IMR-90 (cell line): ENCODE measurements around the gene VWA8. TPM values are rescaled to one million over a fixed set of nuclear protein-coding genes. Genes with fewer than 3 reads are reported as not detected.

Experiments
- ATAC-seq: fragments of 200-7000 bp; cut with Tn5 transposase; 2 replicates; pipeline ENCODE4 v1.9.1; 2020; ENCODE audit warnings: low read depth, mild to moderate bottlenecking, moderate library complexity
- BruUV-seq: library from RNA; stranded (reverse); fragments of 400-500 nt; replicated peaks from 2 replicates; lab custom pipeline; 2021; lab: Mats Ljungman, UMichigan
- CTCF ChIA-PET: fragments of 300-600 bp; formaldehyde crosslinking; extraction: SDS; loops from one replicate; lab custom pipeline; 2021; ENCODE audit warnings: antibody characterized with exemption; lab: Yijun Ruan, JAX
- POLR2A ChIA-PET: fragments of 300-600 bp; sonication (Branson Sonifier 250); formaldehyde crosslinking; loops from one replicate; lab custom pipeline; 2022; ENCODE audit warnings: antibody characterized with exemption; ENCODE audit not compliant: unreplicated experiment; lab: Charles Lee
- DNase-seq: peaks from one replicate; pipeline ENCODE4 v3.0.0; 2013
- H2AFZ ChIP-seq: replicated peaks from 2 replicates; pipeline ENCODE3; 2013; ENCODE audit warnings: low read length, mild to moderate bottlenecking; ENCODE audit not compliant: poor library complexity
- H2AK5ac ChIP-seq: 2 replicates; pipeline ENCODE4 v1.6.1; 2013; ENCODE audit warnings: low read depth, low read length, inconsistent platforms
- H2AK9ac ChIP-seq: replicated peaks from 2 replicates; pipeline ENCODE3; 2013; ENCODE audit warnings: mild to moderate bottlenecking, low read depth, low read length, moderate library complexity; ENCODE audit not compliant: poor library complexity
- H2BK120ac ChIP-seq: 2 replicates; pipeline ENCODE4 v1.6.1; 2013; ENCODE audit warnings: low read depth, low read length, inconsistent platforms
- H2BK15ac ChIP-seq: 3 replicates; pipeline ENCODE4 v1.6.1; 2013; ENCODE audit warnings: low read depth, low read length, inconsistent platforms
- H2BK20ac ChIP-seq: 2 replicates; pipeline ENCODE4 v1.6.1; 2013; ENCODE audit warnings: low read depth, mild to moderate bottlenecking, inconsistent platforms, low read length, moderate library complexity
- H2BK5ac ChIP-seq: 2 replicates; pipeline ENCODE4 v1.6.1; 2013; ENCODE audit warnings: mild to moderate bottlenecking, low read depth, low read length, inconsistent platforms; ENCODE audit not compliant: poor library complexity, severe bottlenecking
- H3K14ac ChIP-seq: replicated peaks from 2 replicates; pipeline ENCODE4 v1.6.1; 2013; ENCODE audit warnings: low read depth, low read length, inconsistent platforms
- H3K18ac ChIP-seq: 2 replicates; pipeline ENCODE4 v1.6.1; 2013; ENCODE audit warnings: low read depth, low read length, control low read depth
- H3K23ac ChIP-seq: 2 replicates; pipeline ENCODE4 v1.6.1; 2013; ENCODE audit warnings: low read depth, low read length, inconsistent platforms
- H3K27ac ChIP-seq: 2 replicates; pipeline ENCODE4 v1.5.1; 2013; ENCODE audit warnings: mild to moderate bottlenecking, control low read depth, low read length; ENCODE audit not compliant: insufficient read depth
- H3K27me3 ChIP-seq: 2 replicates; pipeline ENCODE4 v1.6.1; 2013; ENCODE audit warnings: low read length; ENCODE audit not compliant: control insufficient read depth, insufficient read depth
- H3K36me3 ChIP-seq: 2 replicates; pipeline ENCODE4 v1.6.1; 2013; ENCODE audit warnings: low read length, mixed read lengths; ENCODE audit not compliant: control insufficient read depth, insufficient read depth
- H3K4ac ChIP-seq: 2 replicates; pipeline ENCODE4 v1.6.1; 2013; ENCODE audit warnings: low read depth, low read length, inconsistent platforms
- H3K4me1 ChIP-seq: 2 replicates; pipeline ENCODE4 v1.6.1; 2013; ENCODE audit warnings: low read length, mixed read lengths; ENCODE audit not compliant: control insufficient read depth, insufficient read depth
- H3K4me2 ChIP-seq: 2 replicates; pipeline ENCODE4 v1.6.1; 2013; ENCODE audit warnings: low read depth, mild to moderate bottlenecking, control low read depth, low read length, moderate library complexity
- H3K4me3 ChIP-seq: 2 replicates; pipeline ENCODE4 v1.5.1; 2013; ENCODE audit warnings: low read depth, mild to moderate bottlenecking, control low read depth, low read length, moderate library complexity; ENCODE audit not compliant: insufficient read depth
- H3K56ac ChIP-seq: 2 replicates; pipeline ENCODE4 v1.6.1; 2013; ENCODE audit warnings: low read length, inconsistent platforms; ENCODE audit not compliant: insufficient read depth; ENCODE audit errors: extremely low read depth
- H3K79me1 ChIP-seq, 2 experiments: 2 replicates each; pipeline ENCODE4 v1.6.1; 2013; ENCODE audit warnings: low read length in 2 of 2, inconsistent platforms in 1 of 2, low read depth in 1 of 2
- H3K9ac ChIP-seq: 2 replicates; pipeline ENCODE4 v1.6.1; 2013; ENCODE audit warnings: low read depth, low read length, control low read depth
- H3K9me1 ChIP-seq: 2 replicates; pipeline ENCODE4 v1.6.1; 2013; ENCODE audit warnings: low read length, inconsistent platforms; ENCODE audit not compliant: insufficient read depth
- H3K9me3 ChIP-seq: 2 replicates; pipeline ENCODE4 v1.6.1; 2013; ENCODE audit warnings: low read length; ENCODE audit not compliant: control insufficient read depth, insufficient read depth
- H4K20me1 ChIP-seq: 2 replicates; pipeline ENCODE4 v1.6.1; 2013; ENCODE audit warnings: low read length, inconsistent platforms; ENCODE audit not compliant: insufficient read depth
- H4K5ac ChIP-seq: 2 replicates; pipeline ENCODE4 v1.6.1; 2013; ENCODE audit warnings: mild to moderate bottlenecking, low read depth, low read length, control low read depth
- H4K8ac ChIP-seq, 2 experiments: 2 replicates each; pipeline ENCODE4 v1.6.1; 2013; ENCODE audit warnings: low read depth in 2 of 2, low read length in 2 of 2, control low read depth in 1 of 2, inconsistent platforms in 1 of 2
- H4K91ac ChIP-seq: 2 replicates; pipeline ENCODE4 v1.6.1; 2013; ENCODE audit warnings: low read depth, low read length, inconsistent platforms; ENCODE audit not compliant: insufficient read depth
- MAFK ChIP-seq: IDR thresholded peaks from 2 replicates; pipeline ENCODE4 v1.6.1; 2012; ENCODE audit warnings: low read depth, low read length, improper control_type of control experiment
- MXI1 ChIP-seq: IDR thresholded peaks from 2 replicates; pipeline ENCODE4 v1.6.1; 2012; ENCODE audit warnings: low read depth, mild to moderate bottlenecking, low read length, moderate library complexity, borderline replicate concordance
- WGBS, 2 experiments: methylation state at CpG; one replicate each; pipeline versions ENCODE4 v1.1.5 to v1.1.7; 2013; ENCODE audit warnings: missing lambda C conversion rate in 2 of 2; ENCODE audit not compliant: insufficient read length in 1 of 2; ENCODE audit errors: extremely low coverage in 2 of 2; 5-methylcytosine and 5-hydroxymethylcytosine counted together
- dilution Hi-C: fragments of 300-500 bp; cut with HindIII; formaldehyde crosslinking; loops from one replicate; pipeline ENCODE4 v1.14.3; 2018; ENCODE audit warnings: low sequenced_read_pairs; ENCODE audit not compliant: unreplicated experiment
- in situ Hi-C: fragments of 300-500 bp; cut with MboI; formaldehyde crosslinking; loops from 3 replicates; pipeline ENCODE4 v1.14.3; 2019; ENCODE audit warnings: low sequenced_read_pairs, inconsistent platforms, mixed read lengths
- intact Hi-C: fragments of 100-400 bp; cut with micrococcal nuclease; formaldehyde crosslinking; loops from 2 replicates; pipeline ENCODE4 v1.10.0; 2022
- polyA plus RNA-seq, 3 experiments: library from polyadenylated mRNA; depleted of rRNA; stranded (reverse); fragments of >200 nt; gene quantifications; 2 replicates each; pipeline ENCODE4 v1.2.3, GENCODE V29; 2012; ENCODE audit warnings: low replicate concordance in 1 of 3
- total RNA-seq: library from RNA; depleted of rRNA; stranded (reverse); fragments of >200 nt; gene quantifications from 2 replicates; pipeline ENCODE4 v1.2.3, GENCODE V29; 2012

The VWA8 gene
- total and polyA plus RNA-seq, 2 of the 4 experiments (the other 2 are of a cell fraction): 5.9 to 18.3 TPM

GRCh38 chr13:41785402-41786172 lies 175.3 kb downstream of the VWA8 start:
- H3K27me3 ChIP-seq: no peaks in the 10 kb centered on the region
- H3K36me3 ChIP-seq: no peaks in the 10 kb centered on the region
- no peaks in the 10 kb centered on the region for H3K79me1 ChIP-seq
- no CpG with 5 or more reads among the region's 6 CpGs for WGBS, 2 experiments
- no peak overlapping the region for H4K8ac ChIP-seq
- TF ChIP-seq MXI1: no peak
- TF ChIP-seq MAFK: peak; percentile 50
- no peak overlapping the region for H4K91ac ChIP-seq
- no peaks in the 10 kb centered on the region; the same call in 1 of the 2 replicates for H3K4me1 ChIP-seq
- no peak overlapping the region for H3K14ac ChIP-seq
- H2AFZ ChIP-seq: no peak overlapping the region
- H3K27ac ChIP-seq: no peak overlapping the region
- no peak overlapping the region for H3K9ac ChIP-seq
- in situ Hi-C loops: no loop called here
- no peak overlapping the region; the same call in 2 of the 3 replicates for H2BK15ac ChIP-seq
- POLR2A ChIA-PET: no interaction called here
- no peak for DNase-seq
- H2AK5ac ChIP-seq: no peak overlapping the region
- no peaks in the 10 kb centered on the region for H3K9me1 ChIP-seq
- no peak overlapping the region for H4K5ac ChIP-seq
- H3K9me3 ChIP-seq: no peaks in the 10 kb centered on the region
- H3K23ac ChIP-seq: no peak overlapping the region
- no peak overlapping the region for H2BK5ac ChIP-seq
- no TSS peak for BruUV-seq
- H3K4ac ChIP-seq: no peak overlapping the region
- no peak overlapping the region for H3K18ac ChIP-seq
- H3K56ac ChIP-seq: no peak overlapping the region
- no peak overlapping the region for H2BK120ac ChIP-seq
- no peak for ATAC-seq
- intact Hi-C loops: no loop called here
- no peak overlapping the region for H3K4me3 ChIP-seq
- H2BK20ac ChIP-seq: no peak overlapping the region
- H2AK9ac ChIP-seq: no peak overlapping the region
- H3K4me2 ChIP-seq: no peak overlapping the region
- no peaks in the 10 kb centered on the region for H4K20me1 ChIP-seq
- dilution Hi-C loops: no loop called here
- CTCF ChIA-PET: interaction anchor here (0.7 to 1.0 kb wide), 2 partner anchors 16 to 71 kb away, joined by 3 to 9 read pairs; no protein-coding TSS in a partner anchor
